ENCODE results near the gene ERMAP.

ERMAP gene, protein sequence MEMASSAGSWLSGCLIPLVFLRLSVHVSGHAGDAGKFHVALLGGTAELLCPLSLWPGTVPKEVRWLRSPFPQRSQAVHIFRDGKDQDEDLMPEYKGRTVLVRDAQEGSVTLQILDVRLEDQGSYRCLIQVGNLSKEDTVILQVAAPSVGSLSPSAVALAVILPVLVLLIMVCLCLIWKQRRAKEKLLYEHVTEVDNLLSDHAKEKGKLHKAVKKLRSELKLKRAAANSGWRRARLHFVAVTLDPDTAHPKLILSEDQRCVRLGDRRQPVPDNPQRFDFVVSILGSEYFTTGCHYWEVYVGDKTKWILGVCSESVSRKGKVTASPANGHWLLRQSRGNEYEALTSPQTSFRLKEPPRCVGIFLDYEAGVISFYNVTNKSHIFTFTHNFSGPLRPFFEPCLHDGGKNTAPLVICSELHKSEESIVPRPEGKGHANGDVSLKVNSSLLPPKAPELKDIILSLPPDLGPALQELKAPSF

DNA sequence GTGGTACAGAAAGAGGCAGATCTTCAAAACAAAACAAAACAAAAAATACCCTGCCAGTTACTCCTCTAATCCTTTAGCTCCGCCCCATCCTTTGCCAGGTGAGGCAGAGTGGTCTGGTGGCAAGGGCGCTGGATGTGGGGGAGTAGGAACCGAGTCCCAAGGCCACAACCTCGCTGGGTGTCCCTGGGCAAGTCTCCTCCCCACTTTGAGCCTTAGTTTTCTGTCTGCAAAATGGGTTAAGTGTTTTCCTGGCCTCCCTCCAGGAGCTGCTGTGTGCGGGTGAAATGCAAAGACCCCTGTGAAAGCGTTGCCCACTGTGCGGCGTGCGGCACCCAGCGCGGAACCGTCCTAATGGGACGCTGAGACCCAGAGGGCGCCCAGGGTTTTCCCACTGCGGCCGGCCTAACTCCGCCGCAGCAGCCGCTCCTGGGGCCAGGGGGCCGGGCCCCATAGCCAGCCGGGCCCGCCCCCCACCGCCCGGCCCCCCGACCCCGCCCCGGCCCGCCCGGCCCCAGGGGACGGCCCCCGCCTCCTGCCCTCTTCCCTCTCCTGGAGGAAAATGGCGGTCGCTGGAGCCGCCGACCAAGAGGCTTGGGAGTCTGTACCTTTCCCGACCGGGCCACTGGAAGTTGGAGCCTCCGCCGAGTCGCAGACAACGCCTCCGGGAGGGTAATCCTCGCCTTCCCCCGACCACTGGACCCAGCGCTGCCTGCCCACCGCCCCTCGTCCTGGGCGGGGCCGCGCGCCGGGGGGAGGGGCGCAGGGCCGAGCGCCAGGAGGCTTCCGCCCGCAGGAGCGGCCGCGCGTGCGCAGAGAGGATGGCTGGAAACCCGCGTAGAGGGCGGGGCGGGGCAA, at the start of gene ERMAP, which contains the start of gene SVBP:
ERMAP (plus strand) TSS at position 538 of the 855 bp plus-strand sequence. CDS start 13,327 bp downstream, outside the sequence.
SVBP (minus strand) TSS at position 813 of the 855 bp plus-strand sequence. CDS start 853 bp downstream, outside the sequence.
- DNase-seq (ENCODE audit: low spot score), result peak; percentile 99

DNA sequence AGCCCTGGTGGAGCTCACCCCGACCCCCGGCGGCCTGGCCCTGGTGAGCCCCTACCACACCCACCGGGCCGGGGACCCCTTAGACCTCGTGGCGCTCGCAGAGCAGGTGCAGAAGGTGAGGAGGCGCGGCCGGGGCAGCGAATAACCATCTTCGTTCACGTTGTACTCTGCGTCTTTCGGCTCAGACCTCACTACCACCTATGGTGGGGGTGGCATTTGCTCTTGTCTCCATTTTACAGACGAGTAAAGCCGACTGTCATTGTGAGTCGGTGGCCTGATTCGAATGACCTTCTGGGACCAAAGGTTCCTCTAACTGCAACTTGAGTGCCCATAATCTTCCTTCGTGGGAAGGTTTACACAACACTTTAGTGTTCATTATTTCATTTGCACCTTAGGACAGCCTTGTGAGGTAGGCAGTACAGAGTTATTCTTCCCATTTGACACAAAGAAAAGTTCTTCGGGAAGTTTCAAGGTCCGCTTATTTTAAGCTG, 49.4 kb upstream of the ERMAP start:
- no peak for DNase-seq (ENCODE audit: low spot score)

- no peak for DNase-seq (ENCODE audit: low spot score)
These were observed 48.8 kb upstream of the ERMAP start for GRCh38 chr1:42768172-42768571.

GRCh38 chr1:42769811-42770210, 47.1 kb upstream of the ERMAP start:
- no peak for DNase-seq (ENCODE audit: low spot score)

- no peak for DNase-seq (ENCODE audit: low spot score)
These were observed 43.5 kb upstream of the ERMAP start for GRCh38 chr1:42773420-42773819.

GRCh38 chr1:42774928-42775526, 41.9 kb upstream of the ERMAP start:
- no peak for DNase-seq (ENCODE audit: low spot score)

DNA sequence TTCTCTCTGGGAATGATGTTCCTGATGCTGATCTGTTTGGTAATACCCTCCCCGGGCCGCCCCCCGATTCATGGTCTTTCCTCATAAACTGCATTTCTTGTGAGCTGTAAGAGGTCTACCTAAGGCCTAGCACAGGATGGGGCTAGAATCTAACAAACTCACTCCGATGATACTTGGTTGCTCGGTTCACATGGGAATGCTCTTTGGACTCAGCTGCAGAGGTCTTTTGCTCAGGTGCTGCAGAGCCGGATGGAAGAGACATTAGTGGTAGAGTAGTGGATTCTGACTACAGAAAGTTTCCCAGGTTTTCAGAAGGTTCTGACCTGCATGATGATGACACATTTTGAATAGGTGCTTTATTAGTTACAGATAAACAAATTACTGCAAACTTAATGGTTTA, 40.4 kb upstream of the ERMAP start:
- no peak for DNase-seq (ENCODE audit: low spot score)

GRCh38 chr1:42777852-42778251, 39.1 kb upstream of the ERMAP start:
- peak; percentile 75 for DNase-seq (ENCODE audit: low spot score)

- DNase-seq (ENCODE audit: low spot score), result no peak
These were observed 37.2 kb upstream of the ERMAP start for GRCh38 chr1:42779725-42780124.

DNA sequence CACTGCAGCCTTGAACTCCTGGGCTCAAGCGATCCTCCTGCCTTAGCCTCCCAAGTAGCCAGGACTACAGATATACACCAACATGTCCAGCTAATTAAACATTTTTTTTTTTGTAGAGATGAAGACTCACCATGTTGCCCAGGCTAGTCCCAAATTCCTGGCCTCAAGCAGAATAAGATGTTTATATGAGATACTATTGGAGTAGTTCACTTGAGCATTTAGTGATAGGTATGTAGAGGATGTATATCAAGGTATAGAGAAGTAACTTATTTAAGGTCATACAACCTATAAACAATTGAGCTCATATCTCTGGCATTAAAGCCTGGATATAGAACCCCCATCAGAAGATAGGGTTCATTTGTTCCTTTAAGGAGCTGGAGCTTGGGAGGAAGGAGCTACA, 36.7 kb upstream of the ERMAP start:
- DNase-seq (ENCODE audit: low spot score), result no peak

- no peak for DNase-seq (ENCODE audit: low spot score)
These were observed 33.8 kb upstream of the ERMAP start for GRCh38 chr1:42783092-42783491.

DNA sequence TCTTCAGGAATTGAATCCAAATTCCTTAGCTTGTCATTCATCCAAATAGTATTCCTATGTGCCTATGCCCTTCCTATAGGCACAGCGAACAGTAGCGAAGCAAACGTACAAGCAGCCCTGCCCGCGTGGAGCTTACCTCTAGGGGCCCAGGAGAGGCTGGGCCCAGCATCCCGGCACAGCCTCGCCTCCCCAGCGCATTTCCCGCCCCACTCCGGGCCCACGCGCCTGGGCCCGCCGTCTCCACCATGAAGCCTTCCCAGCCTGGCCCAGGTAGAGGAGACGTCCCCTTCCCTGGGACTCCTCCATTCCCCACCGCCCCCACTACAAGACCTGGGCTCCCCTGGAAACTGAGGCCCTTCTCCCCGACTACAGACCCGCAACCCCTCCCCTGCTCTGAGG, 32.4 kb upstream of the ERMAP start:
- DNase-seq (ENCODE audit: low spot score), result no peak

DNA sequence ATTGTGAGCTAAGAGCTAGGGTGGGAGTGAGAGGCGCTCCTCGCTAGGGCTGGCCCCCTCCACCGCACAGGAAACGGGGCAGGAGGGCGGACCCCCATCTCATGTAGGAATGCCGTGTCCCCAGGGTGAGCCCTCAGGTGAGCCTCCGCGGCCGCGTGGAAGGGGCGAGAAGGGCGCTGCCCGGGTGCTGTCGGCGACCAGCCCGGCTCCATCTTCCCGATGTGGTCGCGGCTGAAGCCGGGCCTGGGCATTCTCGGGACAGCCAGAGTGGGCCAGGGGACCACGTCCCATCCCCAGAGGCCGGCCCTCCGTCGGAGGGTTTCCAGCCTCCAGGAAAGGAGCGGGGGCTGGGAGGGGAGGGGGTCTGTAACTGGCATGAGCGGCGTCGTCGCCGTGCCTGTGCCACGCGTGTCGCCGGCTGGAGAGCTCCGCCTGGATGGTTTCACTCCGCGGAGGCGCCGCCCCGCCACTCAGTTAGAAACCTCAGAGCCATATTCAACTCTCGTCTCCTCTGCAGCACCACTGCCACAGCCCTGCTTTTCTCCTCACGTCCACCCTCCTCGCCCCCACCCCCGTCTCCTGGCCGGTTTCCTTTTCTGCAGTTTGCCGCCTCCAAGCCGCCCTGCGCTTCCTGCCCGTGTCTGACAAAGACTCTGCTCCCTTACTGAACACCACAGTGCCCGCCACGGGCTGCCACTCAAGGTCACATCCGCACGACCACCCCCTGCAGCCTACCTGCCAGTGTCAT, 31.8 kb upstream of the ERMAP start, which contains the start of gene TMEM269:
TMEM269 (plus strand) TSS at position 46 of the 748 bp plus-strand sequence. CDS start 4,903 bp downstream, outside the sequence.
- DNase-seq (ENCODE audit: low spot score), result no peak

DNA sequence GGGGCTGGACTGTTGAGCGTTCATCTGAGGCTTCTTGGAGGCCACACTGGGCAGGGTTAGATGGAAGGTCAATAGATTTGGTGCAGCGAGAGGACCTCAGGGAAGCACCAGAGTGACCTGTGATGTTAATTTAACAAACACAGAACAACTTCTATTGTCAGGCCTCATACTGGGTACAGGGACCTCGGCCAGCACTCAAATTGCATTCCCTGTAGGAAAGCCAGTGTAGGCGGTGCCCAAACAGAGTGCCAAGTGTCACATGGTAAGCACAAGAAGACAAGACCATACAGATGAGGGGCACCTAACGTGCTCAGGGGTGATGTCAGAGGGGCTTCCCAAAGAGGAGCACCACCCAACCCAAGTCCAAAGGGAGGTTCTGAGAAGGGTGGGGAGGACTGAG, 30.8 kb upstream of the ERMAP start:
- no peak for DNase-seq (ENCODE audit: low spot score)

- DNase-seq (ENCODE audit: low spot score), result no peak
These were observed 28.9 kb upstream of the ERMAP start for GRCh38 chr1:42788021-42788420.

- DNase-seq (ENCODE audit: low spot score), result no peak
These were observed 23.1 kb upstream of the ERMAP start for GRCh38 chr1:42793824-42794223.

GRCh38 chr1:42797414-42797813, 19.5 kb upstream of the ERMAP start:
- DNase-seq (ENCODE audit: low spot score), result no peak

DNA sequence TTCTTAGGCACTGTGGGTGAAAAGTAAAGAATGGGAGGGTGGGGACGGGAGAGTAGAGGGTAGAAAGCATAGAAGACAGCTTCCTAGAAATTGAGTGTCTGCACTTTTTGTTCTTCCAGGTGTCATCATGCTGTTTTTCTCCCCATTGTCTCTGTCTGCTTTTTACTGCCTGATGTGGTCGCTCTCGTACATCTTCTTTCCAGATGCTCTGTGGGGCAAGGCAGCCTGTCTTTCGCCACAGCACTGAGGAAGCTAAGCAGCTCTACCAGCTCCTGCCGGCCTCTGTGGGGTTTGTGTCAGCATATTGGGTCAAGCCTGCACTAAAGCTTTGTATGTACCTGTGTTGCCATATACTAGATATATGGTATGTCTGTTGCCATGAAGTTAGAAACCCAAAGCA, 18.9 kb upstream of the ERMAP start:
- no peak for DNase-seq (ENCODE audit: low spot score)

DNA sequence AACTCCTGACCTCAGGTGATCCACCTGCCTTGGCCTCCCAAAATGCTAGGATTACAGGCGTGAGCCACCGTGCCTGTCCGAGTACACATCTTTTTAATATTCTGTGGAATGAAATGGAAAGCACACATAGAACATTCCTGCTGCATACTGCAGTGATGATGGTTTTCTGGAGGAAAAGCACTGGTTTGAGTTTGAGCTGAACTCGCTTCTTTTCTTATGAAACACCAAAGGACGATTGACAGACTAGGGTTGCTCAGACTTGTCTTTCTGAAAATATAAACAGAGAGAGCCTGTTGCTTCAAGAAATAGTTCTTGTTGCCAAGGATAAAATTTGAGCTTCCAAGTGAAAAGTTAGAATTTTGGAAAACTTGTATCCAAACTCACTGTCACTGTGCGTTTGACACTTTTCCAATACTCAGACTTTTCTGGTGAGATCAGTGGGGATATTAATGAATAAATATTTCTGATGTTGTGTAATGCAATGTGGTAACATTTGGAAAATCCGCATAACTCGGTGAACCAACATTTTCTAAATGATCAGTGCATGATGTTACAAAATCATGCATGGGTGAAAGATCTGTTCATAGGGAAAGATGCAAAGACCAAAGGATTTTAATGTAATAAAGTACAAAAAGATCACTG, 15.0 kb upstream of the ERMAP start:
- no peak for DNase-seq (ENCODE audit: low spot score)

GRCh38 chr1:42806171-42806570, 10.8 kb upstream of the ERMAP start:
- no peak for DNase-seq (ENCODE audit: low spot score)

GRCh38 chr1:42806593-42806992, 10.3 kb upstream of the ERMAP start:
- no peak for DNase-seq (ENCODE audit: low spot score)

Measured in AG08396 (cell line).